Smooth muscle cell of the pulmonary artery (primary cell): ENCODE results near the gene ATP1A1. TPM values are rescaled to one million over a fixed set of nuclear protein-coding genes. Genes with fewer than 3 reads are reported as not detected.

Source experiments
- total RNA-seq: library from RNA; depleted of rRNA; stranded (reverse); fragments of >200 nt; gene quantifications from 2 replicates; pipeline ENCODE4 v1.2.3, GENCODE V29; 2014

The ATP1A1 gene
- 221 and 245 TPM in 2 replicates for total RNA-seq

GRCh38 chr1:116372651-116373430 lies at the start of gene ATP1A1:
Gene ATP1A1, plus strand, starts transcription at chr1:116373244. Its CDS starts 268 bp downstream, at chr1:116373512.

Other genes with a start within 250 kb of the ATP1A1 start
- gene CD58, start 197.8 kb downstream of the ATP1A1 start, total RNA-seq = 14.1 and 16.7 TPM in 2 replicates